ENCODE measurements around the gene HECTD3.

GRCh38 chr1:45059829-45060228 is 48.7 kb upstream of the HECTD3 start:
- TF ChIP-seq POLR2A (IDR thresholded peaks at IDR 0.05) = no peak
- TF ChIP-seq, protein P1, sequence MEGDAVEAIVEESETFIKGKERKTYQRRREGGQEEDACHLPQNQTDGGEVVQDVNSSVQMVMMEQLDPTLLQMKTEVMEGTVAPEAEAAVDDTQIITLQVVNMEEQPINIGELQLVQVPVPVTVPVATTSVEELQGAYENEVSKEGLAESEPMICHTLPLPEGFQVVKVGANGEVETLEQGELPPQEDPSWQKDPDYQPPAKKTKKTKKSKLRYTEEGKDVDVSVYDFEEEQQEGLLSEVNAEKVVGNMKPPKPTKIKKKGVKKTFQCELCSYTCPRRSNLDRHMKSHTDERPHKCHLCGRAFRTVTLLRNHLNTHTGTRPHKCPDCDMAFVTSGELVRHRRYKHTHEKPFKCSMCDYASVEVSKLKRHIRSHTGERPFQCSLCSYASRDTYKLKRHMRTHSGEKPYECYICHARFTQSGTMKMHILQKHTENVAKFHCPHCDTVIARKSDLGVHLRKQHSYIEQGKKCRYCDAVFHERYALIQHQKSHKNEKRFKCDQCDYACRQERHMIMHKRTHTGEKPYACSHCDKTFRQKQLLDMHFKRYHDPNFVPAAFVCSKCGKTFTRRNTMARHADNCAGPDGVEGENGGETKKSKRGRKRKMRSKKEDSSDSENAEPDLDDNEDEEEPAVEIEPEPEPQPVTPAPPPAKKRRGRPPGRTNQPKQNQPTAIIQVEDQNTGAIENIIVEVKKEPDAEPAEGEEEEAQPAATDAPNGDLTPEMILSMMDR (IDR thresholded peaks at IDR 0.05) = no peak

Measured in breast epithelium (tissue), 3 donors.